Endothelial cell (in vitro differentiated cells): ENCODE results near the gene FAM89B. TPM values are rescaled to one million over a fixed set of nuclear protein-coding genes. Genes with fewer than 3 reads are reported as not detected.

ENCODE experiments used
- DNase-seq: peaks from one replicate; pipeline ENCODE4 v3.0.0; 2021; ENCODE audit warnings: low spot score
- H3K27ac Mint-ChIP-seq: one replicate; pipeline ENCODE4 v1.8.0; 2021; ENCODE audit warnings: mixed read lengths, inconsistent platforms; ENCODE audit not compliant: unreplicated experiment
- H3K27me3 Mint-ChIP-seq: one replicate; pipeline ENCODE4 v1.8.0; 2021; ENCODE audit warnings: mild to moderate bottlenecking, moderate library complexity, mixed read lengths, inconsistent platforms; ENCODE audit not compliant: unreplicated experiment
- H3K36me3 Mint-ChIP-seq: one replicate; pipeline ENCODE4 v1.8.0; 2021; ENCODE audit warnings: mild to moderate bottlenecking, low read depth, mixed read lengths, inconsistent platforms; ENCODE audit not compliant: unreplicated experiment
- H3K4me1 Mint-ChIP-seq: one replicate; pipeline ENCODE4 v1.8.0; 2021; ENCODE audit warnings: mild to moderate bottlenecking, mixed read lengths, inconsistent platforms; ENCODE audit not compliant: unreplicated experiment
- H3K4me3 Mint-ChIP-seq: one replicate; pipeline ENCODE4 v1.8.0; 2021; ENCODE audit warnings: mild to moderate bottlenecking, mixed read lengths, inconsistent platforms; ENCODE audit not compliant: unreplicated experiment
- H3K9me3 Mint-ChIP-seq: one replicate; pipeline ENCODE4 v1.8.0; 2021; ENCODE audit warnings: mixed read lengths, inconsistent platforms; ENCODE audit not compliant: unreplicated experiment
- total RNA-seq: library from RNA; stranded (reverse); fragmentation: NEBNext Ultra II Directional; extraction: Animal tissue kit (Norgen Biotek cat#: 25700); gene quantifications from one replicate; pipeline ENCODE4 v1.2.1, GENCODE V29; 2021; ENCODE audit not compliant: unreplicated experiment
- TF ChIP-seq, protein P1 (sequence below): fragments of 200-600 bp; sonication (generic); IDR thresholded peaks from one replicate; pipeline ENCODE4 v1.5.0; 2021; ENCODE audit warnings: antibody characterized with exemption; ENCODE audit not compliant: unreplicated experiment

Gene FAM89B
- total RNA-seq, 1 donor from 2014 or later, result 44.7 TPM

DNA sequence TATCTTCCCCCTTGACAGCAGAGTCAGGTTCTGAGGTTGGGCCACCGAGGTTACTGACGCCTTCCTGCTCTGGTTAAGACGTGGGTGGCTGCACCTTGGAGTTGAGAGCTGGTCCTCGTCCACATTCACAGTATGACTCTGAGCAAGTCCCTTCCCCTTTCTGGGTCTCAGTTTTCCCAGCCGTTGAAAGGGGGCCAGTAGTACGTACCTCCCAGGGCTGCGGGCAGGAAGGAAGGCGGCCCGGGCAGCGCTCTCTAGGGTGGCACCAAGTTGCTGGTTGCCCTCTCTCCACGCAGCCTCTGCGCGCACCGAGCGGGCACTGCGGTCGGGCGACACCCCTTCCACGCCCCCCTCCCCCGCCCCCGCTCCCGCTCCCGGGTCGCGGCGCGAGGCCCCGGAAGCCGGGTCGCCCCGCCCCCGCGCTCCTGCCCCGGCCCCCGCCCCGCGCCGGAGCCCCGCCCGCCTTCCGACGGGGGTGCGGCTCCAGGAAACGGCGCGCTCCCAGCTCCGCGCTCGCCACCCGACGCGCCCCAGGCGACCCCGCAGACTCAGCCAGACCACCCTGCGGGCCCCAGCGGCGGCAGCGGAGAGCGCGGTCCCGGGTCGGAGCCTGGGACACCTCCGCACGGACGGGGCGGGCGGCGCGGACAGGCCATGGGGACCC, 3.4 kb downstream of the FAM89B start, which contains the start of gene EHBP1L1:
EHBP1L1 (plus strand) TSS at position 486 of the 664 bp plus-strand sequence. CDS start 250 bp downstream, outside the sequence.
- Mint-ChIP-seq H3K9me3 (no peaks in the 10 kb centered on the region), H3K4me3 (peak within 1 kb of the TSS; percentile 85), H3K36me3 (no peaks in the 10 kb centered on the region), H3K27ac (peak within 1 kb of the TSS; percentile 67), H3K27me3 (peaks cover 36% of the 10 kb centered on the region), H3K4me1 (peaks cover 29% of the 10 kb centered on the region)
- TF ChIP-seq, protein P1, sequence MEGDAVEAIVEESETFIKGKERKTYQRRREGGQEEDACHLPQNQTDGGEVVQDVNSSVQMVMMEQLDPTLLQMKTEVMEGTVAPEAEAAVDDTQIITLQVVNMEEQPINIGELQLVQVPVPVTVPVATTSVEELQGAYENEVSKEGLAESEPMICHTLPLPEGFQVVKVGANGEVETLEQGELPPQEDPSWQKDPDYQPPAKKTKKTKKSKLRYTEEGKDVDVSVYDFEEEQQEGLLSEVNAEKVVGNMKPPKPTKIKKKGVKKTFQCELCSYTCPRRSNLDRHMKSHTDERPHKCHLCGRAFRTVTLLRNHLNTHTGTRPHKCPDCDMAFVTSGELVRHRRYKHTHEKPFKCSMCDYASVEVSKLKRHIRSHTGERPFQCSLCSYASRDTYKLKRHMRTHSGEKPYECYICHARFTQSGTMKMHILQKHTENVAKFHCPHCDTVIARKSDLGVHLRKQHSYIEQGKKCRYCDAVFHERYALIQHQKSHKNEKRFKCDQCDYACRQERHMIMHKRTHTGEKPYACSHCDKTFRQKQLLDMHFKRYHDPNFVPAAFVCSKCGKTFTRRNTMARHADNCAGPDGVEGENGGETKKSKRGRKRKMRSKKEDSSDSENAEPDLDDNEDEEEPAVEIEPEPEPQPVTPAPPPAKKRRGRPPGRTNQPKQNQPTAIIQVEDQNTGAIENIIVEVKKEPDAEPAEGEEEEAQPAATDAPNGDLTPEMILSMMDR, result no peak
- peak; percentile 38 for DNase-seq

DNA sequence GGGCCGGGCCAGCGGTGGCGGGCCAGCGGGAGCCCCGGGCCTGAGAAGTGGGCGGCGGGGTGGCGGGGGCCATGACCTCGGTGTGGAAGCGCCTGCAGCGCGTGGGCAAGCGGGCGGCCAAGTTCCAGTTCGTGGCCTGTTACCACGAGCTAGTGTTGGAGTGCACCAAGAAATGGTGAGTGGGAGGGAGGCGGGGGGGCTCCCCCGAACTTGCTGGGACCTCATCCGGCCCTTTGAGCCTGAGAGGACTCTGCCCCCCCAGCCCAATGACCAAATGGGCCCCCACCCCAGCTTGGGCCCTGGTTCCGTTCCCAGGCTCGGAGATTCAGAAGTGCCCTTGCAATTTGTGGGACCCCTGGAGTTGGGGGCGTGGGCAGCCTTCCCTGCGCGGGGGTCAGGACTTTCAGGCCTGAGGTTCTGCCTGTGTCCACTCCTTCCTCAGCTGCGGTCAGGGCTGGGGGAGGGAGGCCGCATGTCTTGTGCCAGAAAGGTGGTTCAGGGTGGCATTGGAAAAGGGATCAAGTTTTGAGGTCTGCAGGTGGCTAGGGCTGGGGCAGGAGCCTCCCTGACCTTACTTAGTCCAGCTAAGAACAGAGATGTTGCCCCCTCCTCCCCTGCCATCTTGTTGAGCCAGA, 4.0 kb downstream of the FAM89B start:
- H3K36me3 Mint-ChIP-seq, result no peaks in the 10 kb centered on the region
- no peak overlapping the region for H3K4me3 Mint-ChIP-seq
- TF ChIP-seq, protein P1, result no peak
- no peak overlapping the region for H3K27ac Mint-ChIP-seq
- H3K9me3 Mint-ChIP-seq, result no peaks in the 10 kb centered on the region
- peaks cover 25% of the 10 kb centered on the region for H3K4me1 Mint-ChIP-seq
- peaks cover 33% of the 10 kb centered on the region for H3K27me3 Mint-ChIP-seq
- no peak for DNase-seq

DNA sequence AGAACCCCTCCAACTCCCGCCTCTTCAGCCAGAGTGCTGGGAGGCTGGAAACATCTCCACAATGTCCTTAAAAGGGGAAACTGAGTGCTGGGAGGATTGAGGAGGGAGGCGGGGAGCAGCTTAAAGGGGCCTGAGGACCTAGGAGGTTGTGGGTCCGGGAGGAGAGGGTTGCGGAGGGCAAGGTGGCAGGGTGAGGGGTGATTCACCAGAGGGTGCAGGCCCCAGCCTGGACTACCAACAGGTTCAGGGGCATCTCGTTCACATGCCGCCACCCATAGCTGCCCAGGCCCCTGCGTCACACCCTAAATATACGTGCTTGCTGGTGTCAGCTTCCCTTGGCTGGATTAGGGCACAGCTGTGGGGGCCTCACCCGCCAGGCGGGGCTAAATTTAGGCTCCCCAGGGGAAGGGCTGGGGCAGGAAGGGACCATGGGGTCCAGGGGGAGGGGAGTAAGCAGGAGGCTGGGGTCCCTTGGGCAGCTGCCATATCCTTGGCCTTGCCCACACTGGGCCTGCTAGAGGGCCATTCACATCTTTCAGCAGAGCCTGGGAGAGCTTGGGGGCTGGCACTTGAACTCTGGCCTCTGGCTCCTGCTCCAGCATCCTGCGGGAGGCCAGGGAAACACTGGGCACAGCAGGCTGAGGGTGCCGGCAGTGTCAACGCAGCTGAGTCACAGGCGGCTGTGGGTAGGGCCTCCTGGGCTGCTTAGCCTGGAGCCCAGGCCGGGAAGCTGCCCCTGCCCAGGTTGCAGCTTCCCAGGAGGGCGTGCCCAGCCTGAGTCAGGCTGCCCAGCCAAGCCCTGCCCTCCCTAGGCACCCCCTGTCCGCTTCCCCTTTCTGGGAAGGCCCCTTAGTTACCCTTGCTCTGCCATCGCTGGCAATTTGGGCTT, 4.8 kb downstream of the FAM89B start:
- Mint-ChIP-seq H3K27me3 (peaks cover 29% of the 10 kb centered on the region), H3K36me3 (no peaks in the 10 kb centered on the region), H3K27ac (no peak overlapping the region), H3K9me3 (no peaks in the 10 kb centered on the region), H3K4me1 (peaks cover 18% of the 10 kb centered on the region), H3K4me3 (no peak overlapping the region)
- TF ChIP-seq, protein P1, result no peak
- no peak for DNase-seq

DNA sequence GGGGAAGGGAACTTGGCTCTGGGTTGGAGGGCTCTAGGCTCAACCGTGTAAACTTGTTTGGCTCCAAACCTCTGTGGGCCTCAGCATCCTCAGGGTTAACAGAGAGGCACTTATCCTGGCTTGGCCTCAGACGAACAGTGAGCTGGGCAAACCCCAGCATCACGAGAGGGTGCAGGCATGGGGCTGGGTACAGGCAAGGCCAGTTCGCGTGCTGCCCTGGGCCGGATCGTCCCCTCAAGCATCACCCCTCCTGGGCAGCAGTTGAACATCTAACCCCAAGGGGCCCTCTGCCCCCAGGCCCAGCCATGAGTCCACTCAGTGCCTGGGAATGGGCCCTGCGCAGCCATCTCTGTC, 5.4 kb downstream of the FAM89B start:
- Mint-ChIP-seq H3K9me3 (no peaks in the 10 kb centered on the region), H3K4me3 (no peak overlapping the region), H3K27me3 (peaks cover 32% of the 10 kb centered on the region), H3K4me1 (peaks cover 16% of the 10 kb centered on the region), H3K36me3 (peaks cover 3% of the 10 kb centered on the region), H3K27ac (no peak overlapping the region)
- no peak for DNase-seq
- TF ChIP-seq, protein P1, result no peak
